HG02973 (cell line): ENCODE measurements around the gene TERB2.
"Not testable (repeated sequence)": the region's sequence is repeated elsewhere in the genome, so short reads cannot be mapped to it uniquely, and the experiment has no call there.

ENCODE experiments used
- ATAC-seq: cut with Tn5 transposase; IDR thresholded peaks from one replicate; pipeline ENCODE4 v1.9.1; 2021; ENCODE audit warnings: moderate library complexity; ENCODE audit not compliant: unreplicated experiment

The TERB2 gene

GRCh38 chr15:44956388-44956787 lies at the start of gene TERB2:
Gene TERB2 (plus strand): TSS chr15:44956687. CDS start chr15:44956719, 32 bp downstream.
- ATAC-seq = no peak

DNA sequence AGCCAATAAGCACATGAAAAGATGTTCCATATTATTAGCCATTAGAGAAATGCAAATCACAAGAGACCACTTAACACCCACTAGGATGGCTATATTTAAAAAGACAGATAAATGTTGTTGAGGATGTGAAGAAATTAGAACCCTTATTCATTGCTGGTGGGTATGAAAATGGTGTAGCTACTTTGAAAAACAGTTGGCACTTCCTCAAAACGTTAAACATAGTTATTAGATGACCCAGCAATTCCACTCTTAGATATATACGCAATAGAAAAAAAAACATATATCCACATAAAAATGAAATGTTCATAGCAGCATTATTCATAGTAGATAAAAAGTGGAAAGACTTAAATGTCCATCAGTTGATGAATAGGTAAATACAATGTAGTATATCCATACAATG lies 47.1 kb upstream of the TERB2 start:
- no peak for ATAC-seq

- ATAC-seq = no peak
These were observed 45.4 kb upstream of the TERB2 start for GRCh38 chr15:44910981-44911625.

GRCh38 chr15:44912186-44912585 lies 44.3 kb upstream of the TERB2 start:
- ATAC-seq = not testable (repeated sequence)

DNA sequence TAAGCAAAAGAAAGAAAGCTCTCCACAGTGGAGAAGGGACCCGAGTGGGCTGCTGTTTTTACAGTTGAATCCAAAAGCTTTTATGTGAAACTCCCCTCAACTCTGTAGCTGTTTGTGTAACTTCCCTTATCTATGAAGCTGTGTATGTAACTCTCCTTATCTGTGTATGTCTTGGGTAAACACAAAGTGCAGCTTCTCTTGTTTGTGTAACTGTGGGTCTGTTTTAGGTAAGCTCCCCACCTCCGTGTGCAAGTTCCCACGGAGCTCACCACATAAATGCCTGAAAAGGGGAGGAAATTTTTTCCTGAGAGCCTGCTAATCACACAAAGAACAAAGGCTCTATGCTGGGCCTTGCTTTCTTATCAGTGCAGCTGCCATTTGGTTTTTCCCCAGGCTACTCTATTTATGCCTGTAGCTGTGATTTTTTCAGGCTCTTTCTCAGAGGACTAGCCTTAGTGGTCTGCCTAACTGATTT lies 43.5 kb upstream of the TERB2 start:
- ATAC-seq = not testable (repeated sequence)

DNA sequence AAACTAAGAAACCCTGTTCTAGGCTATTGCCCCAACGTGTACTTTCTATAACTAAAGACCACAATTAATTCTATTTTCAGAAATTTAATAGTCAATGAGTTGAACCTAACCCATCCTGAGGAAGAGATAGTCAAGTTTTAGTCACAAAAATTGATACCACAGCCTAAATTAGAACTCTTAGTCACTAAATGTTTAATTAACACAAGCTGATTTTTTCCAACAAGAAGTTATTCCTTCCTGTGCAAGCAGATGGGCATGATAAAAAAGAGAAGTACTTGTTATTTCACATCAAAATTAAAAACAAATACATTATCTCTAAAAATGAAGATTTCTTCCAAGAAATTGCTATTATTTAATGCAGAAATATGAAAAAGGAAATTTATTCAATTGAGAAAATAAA lies 38.4 kb upstream of the TERB2 start:
- ATAC-seq = no peak

GRCh38 chr15:44928658-44929057 lies 27.8 kb upstream of the TERB2 start:
- not testable (repeated sequence) for ATAC-seq

DNA sequence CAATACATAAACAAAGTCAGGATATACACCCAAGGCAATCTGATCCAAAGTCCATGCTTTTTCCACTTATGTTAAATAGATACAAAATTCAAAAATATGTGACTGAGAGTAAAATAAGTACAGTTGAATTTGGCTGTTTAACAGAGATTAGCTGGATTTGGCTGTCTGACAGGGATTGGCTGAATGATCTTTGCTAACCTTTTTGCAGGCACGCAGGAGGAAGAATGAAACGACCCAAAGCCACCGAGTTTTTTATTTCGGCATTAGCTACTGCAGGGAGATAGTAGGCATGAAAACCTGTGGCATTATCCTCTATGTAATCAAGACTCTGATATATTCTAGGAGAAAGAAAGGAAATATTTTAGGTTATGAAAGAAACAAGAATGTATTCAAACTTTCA lies 26.2 kb upstream of the TERB2 start:
- not testable (repeated sequence) for ATAC-seq

GRCh38 chr15:44958302-44958701 lies 1.8 kb downstream of the TERB2 start:
- not testable (repeated sequence) for ATAC-seq

GRCh38 chr15:44968475-44968874 lies 12.0 kb downstream of the TERB2 start:
- ATAC-seq = no peak

GRCh38 chr15:44971036-44971435 lies 14.5 kb downstream of the TERB2 start:
- ATAC-seq = no peak

- ATAC-seq = not testable (repeated sequence)
These were observed 19.7 kb downstream of the TERB2 start for GRCh38 chr15:44976183-44976582.

GRCh38 chr15:44977781-44978180 lies 21.3 kb downstream of the TERB2 start:
- not testable (repeated sequence) for ATAC-seq

DNA sequence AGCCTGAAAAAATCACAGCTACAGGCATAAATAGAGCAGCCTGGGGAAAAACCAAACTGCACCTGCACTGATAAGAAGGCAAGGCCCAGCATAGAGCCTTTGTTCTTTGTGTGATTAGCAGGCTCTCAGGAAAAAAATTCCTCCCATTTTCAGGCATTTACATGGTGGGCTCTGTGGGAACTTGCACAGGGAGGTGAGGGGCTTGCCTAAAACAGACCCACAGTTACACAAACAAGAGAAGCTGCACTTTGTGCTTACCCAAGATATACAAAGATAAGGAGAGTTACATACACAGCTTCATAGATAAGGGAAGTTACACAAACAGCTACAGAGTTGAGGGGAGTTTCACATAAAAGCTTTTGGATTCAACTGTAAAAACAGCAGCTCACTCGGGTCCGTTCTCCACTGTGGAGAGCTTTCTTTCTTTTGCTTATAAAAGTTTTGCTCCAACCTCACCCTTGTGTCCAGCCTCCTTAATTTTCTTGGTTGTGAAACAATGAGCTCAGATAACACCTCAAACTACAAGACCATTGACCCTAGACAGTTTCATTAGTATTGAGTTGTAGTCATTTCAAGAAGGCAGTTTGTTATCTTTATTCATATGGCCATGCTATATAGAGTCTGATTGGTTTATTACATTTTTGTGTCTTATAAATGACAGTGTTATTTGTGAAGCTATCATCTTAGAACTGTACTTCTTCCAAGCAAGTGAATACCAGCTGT lies 23.3 kb downstream of the TERB2 start:
- not testable (repeated sequence) for ATAC-seq

- not testable (repeated sequence) for ATAC-seq
These were observed 27.7 kb downstream of the TERB2 start for GRCh38 chr15:44984144-44984543.

DNA sequence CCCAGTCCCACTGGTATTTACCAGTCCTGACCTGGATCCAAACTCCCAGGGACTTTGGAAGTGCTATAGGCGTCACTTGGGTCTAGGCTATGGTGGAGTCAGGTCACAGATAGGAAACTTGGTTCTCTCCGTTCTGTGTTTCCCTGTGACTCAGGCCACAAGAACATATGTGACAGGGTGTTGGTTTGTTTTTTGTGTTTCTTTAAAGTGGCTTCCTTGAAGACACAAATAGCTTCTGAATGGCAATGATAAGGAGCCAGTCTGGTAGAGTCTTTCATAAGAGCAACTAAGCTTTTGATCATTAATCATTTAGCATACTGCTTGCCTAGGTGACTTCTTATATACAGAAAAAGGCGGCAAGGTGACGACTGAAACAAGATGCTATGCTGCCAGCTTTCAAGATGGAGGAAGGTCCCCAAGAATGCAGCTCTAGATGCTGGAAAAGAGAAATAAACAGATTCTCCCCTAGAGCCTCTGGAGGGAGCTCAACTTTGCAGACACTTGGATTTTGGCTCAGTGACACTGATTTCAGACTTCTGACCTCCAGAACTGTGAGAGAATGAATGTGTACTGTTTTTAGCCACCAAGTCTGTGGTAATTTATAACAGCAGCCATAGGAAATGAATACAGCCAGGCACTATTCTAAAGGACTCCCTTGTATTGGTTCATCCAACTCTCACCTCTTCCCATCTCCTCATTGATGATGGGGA lies 30.0 kb downstream of the TERB2 start:
- ATAC-seq = not testable (repeated sequence)

- ATAC-seq = not testable (repeated sequence)
These were observed 31.2 kb downstream of the TERB2 start for GRCh38 chr15:44987711-44988110.

DNA sequence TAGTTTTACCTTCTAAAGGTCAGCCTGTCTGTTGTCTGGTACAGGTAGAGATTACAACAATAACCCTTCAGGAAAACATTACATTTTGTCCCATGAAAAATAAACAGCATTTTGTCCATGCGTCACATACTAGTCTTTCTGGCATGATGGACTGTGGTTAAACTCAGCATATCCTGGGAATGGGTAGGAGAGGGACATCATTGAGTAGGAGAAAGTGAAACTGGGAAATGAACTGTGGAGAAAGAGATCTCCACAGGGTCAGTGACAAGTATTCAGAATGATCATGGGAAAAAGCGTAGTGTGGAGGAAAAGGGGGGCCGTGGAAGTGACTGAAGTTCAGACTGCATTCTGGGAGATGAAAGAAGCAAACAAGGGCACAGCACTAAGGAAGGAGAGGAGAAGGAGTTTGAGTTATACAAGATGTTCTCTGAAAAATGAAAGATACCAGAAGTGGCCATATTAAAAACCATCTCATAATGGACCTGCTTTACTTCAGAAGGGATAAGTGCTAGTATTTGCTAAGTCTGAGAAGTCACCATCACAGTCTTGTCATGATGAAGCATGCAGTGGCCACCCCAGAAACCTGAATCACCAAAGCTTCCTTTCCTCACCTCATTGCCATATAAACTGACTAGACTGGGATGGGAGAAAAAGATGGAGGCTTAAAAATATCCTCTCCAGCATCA lies 31.8 kb downstream of the TERB2 start:
- ATAC-seq = not testable (repeated sequence)

GRCh38 chr15:44988870-44989219 lies 32.4 kb downstream of the TERB2 start:
- not testable (repeated sequence) for ATAC-seq

GRCh38 chr15:44997632-44998031 lies 41.1 kb downstream of the TERB2 start:
- ATAC-seq = not testable (repeated sequence)

DNA sequence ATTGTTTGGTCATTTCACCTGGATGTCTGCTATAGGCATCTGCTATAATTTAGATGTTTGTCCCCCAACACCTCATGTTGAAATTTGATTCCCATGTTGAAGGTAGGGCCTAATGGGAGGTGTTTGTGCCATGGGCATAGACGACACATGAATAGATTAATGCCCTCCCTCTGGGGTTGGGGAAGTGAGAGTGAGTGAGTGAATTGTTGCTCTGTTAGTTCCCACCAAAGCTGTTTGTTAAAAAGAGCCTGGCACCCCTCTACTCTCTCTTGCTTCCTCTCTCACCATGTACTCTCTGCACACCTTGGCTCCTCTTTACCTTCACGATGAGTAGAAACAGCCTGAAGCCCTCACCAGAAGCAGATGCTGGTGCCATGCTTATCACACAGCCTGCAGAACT lies 42.6 kb downstream of the TERB2 start:
- no peak for ATAC-seq
